Cerebellar cortex (tissue), 1 donor: ENCODE measurements around the gene C12orf42.

Source experiments
- DNase-seq: peaks from one replicate; pipeline ENCODE4 v3.0.0-alpha.2; 2015; ENCODE audit warnings: low spot score

The C12orf42 gene

DNA sequence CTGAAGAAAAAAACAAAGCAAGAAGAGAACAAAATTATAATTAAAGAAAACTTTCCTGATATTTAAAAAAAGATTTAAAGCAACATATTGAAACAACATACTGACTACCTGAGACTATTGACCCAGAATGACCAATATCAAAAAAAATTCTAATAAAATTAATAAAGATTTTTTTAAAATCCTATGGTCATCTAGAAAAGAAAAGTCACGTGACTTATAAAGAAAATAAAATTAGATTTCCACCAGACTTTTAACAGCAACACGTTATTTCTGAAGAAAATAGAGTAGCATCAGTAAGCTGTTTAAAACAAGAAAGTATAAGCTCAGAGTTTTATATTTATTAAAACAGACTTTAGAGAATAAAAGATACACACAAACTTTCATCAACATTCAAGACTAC lies 238.0 kb downstream of the C12orf42 start:
- no peak for DNase-seq
